ENCODE data around the gene GUCY1A2. TPM values are rescaled to one million over a fixed set of nuclear protein-coding genes. Genes with fewer than 3 reads are reported as not detected.

GUCY1A2 gene
- total RNA-seq, 2 donors from 2014 or later = 4.4 to 6.3 TPM

- Histone ChIP-seq H3K4me3 (no peak overlapping the region), H3K4me1 (no peaks in the 10 kb centered on the region), H3K36me3 (replicated peaks in 1 of 2; ENCODE audit: insufficient read depth in 1 of 2, low read depth in 2 of 2) (no peaks in the 10 kb centered on the region), H3K27me3 (no peaks in the 10 kb centered on the region), H3K9me3 (no peaks in the 10 kb centered on the region), H3K27ac (no peak overlapping the region)
- intact Hi-C loops (cut with DNase I) = no loop called here
- no peak for ATAC-seq
- no peak for DNase-seq
- no peak for TF ChIP-seq POLR2A (IDR thresholded peaks at IDR 0.05)
- TF ChIP-seq, protein P1, sequence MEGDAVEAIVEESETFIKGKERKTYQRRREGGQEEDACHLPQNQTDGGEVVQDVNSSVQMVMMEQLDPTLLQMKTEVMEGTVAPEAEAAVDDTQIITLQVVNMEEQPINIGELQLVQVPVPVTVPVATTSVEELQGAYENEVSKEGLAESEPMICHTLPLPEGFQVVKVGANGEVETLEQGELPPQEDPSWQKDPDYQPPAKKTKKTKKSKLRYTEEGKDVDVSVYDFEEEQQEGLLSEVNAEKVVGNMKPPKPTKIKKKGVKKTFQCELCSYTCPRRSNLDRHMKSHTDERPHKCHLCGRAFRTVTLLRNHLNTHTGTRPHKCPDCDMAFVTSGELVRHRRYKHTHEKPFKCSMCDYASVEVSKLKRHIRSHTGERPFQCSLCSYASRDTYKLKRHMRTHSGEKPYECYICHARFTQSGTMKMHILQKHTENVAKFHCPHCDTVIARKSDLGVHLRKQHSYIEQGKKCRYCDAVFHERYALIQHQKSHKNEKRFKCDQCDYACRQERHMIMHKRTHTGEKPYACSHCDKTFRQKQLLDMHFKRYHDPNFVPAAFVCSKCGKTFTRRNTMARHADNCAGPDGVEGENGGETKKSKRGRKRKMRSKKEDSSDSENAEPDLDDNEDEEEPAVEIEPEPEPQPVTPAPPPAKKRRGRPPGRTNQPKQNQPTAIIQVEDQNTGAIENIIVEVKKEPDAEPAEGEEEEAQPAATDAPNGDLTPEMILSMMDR (IDR thresholded peaks at IDR 0.05) = no peak
- 64 to 66% methylated on average over 3 of the region's 3 CpGs for WGBS, 2 donors
Observed at GRCh38 chr11:106856566-106856965, 161.7 kb downstream of the GUCY1A2 start.

DNA sequence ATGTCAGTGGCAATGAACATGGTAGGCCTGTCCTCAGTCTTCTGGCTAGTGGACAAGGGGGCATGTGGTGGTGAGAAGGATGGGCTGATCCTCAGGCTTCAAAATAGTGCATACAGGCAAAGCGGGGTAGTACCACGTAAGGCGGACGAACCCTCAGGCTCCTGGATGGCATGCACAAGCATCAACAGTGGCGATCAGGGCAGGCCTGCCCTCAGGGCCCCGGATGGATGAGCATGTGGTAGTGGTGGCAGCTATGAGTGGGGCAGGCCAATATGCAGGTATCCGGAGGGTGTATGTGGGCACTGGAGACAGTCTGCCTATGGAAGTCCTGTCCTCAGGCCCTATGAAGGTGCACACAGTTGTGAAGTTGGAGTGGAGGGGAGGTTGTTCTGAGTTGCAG, 163.8 kb downstream of the GUCY1A2 start:
- Histone ChIP-seq H3K27me3 (no peaks in the 10 kb centered on the region), H3K4me1 (no peaks in the 10 kb centered on the region), H3K4me3 (no peak overlapping the region), H3K27ac (no peak overlapping the region), H3K9me3 (no peaks in the 10 kb centered on the region), H3K36me3 (replicated peaks in 1 of 2; ENCODE audit: insufficient read depth in 1 of 2, low read depth in 2 of 2) (no peaks in the 10 kb centered on the region)
- intact Hi-C loops (cut with DNase I) = no loop called here
- 90 to 96% methylated on average over 7 of the region's 7 CpGs for WGBS, 2 donors
- TF ChIP-seq, protein P1 (IDR thresholded peaks at IDR 0.05) = no peak
- TF ChIP-seq POLR2A (IDR thresholded peaks at IDR 0.05) = no peak
- ATAC-seq = no peak
- peak in 1 of 4 donors; percentile 6 for DNase-seq

- Histone ChIP-seq H3K27ac (no peak overlapping the region), H3K4me3 (no peak overlapping the region), H3K9me3 (no peaks in the 10 kb centered on the region), H3K27me3 (no peaks in the 10 kb centered on the region), H3K4me1 (no peaks in the 10 kb centered on the region), H3K36me3 (replicated peaks in 1 of 2; ENCODE audit: insufficient read depth in 1 of 2, low read depth in 2 of 2) (no peaks in the 10 kb centered on the region)
- DNase-seq (no peak), ATAC-seq (no peak)
- intact Hi-C loops (cut with DNase I) = no loop called here
- 89% methylated on average over 1 of the region's 1 CpG; no CpG with 5 or more reads in 1 of the 2 donors for WGBS, 2 donors
- TF ChIP-seq POLR2A (IDR thresholded peaks at IDR 0.05) = no peak
- TF ChIP-seq, protein P1 (IDR thresholded peaks at IDR 0.05) = no peak
Observed at GRCh38 chr11:106853850-106854401, 164.3 kb downstream of the GUCY1A2 start.

DNA sequence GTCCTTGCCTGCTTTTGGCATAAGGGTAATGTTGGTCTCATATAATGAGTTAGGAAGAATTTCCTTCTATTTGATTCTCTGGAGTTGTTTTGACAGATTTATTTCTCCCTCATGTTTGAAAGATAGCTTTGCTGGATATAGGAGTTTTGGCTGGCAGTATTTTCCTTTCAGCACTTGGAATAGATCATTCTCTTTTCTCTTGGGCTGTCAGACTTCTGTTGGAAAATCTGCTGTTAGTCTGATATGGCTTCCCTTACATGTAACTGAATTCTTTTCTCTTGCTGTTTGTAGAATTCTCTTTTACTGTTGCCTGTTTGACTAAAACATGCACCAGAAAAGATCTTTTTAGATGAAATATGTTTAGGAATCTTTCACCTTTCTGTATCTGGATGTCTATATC, 165.5 kb downstream of the GUCY1A2 start:
- Histone ChIP-seq H3K9me3 (no peaks in the 10 kb centered on the region), H3K27ac (no peak overlapping the region), H3K4me3 (no peak overlapping the region), H3K27me3 (no peaks in the 10 kb centered on the region), H3K4me1 (no peaks in the 10 kb centered on the region), H3K36me3 (replicated peaks in 1 of 2; ENCODE audit: insufficient read depth in 1 of 2, low read depth in 2 of 2) (no peaks in the 10 kb centered on the region)
- DNase-seq (no peak), ATAC-seq (no peak)
- intact Hi-C loops (cut with DNase I) = no loop called here
- no peak for TF ChIP-seq POLR2A (IDR thresholded peaks at IDR 0.05)

GRCh38 chr11:106848526-106848925, 169.8 kb downstream of the GUCY1A2 start:
- Histone ChIP-seq H3K36me3 (replicated peaks in 1 of 2; ENCODE audit: insufficient read depth in 1 of 2, low read depth in 2 of 2) (no peaks in the 10 kb centered on the region), H3K9me3 (no peaks in the 10 kb centered on the region), H3K4me3 (no peak overlapping the region), H3K27me3 (no peaks in the 10 kb centered on the region), H3K4me1 (no peaks in the 10 kb centered on the region), H3K27ac (no peak overlapping the region)
- TF ChIP-seq, protein P1 (IDR thresholded peaks at IDR 0.05) = no peak
- no peak for TF ChIP-seq POLR2A (IDR thresholded peaks at IDR 0.05)
- intact Hi-C loops (cut with DNase I) = no loop called here
- no peak for DNase-seq
- no peak for ATAC-seq

All from body of pancreas (tissue), 4 donors.